Lung (tissue), 12 donors: ENCODE data around the gene SNTB2. TPM values are rescaled to one million over a fixed set of nuclear protein-coding genes. Genes with fewer than 3 reads are reported as not detected.

Source experiments
- ATAC-seq: fragments of 200-7000 bp; cut with Tn5 transposase; one replicate; pipeline ENCODE4 v1.9.1; 2020; ENCODE audit warnings: moderate number of reproducible peaks; ENCODE audit not compliant: insufficient read depth, low FRiP score
- DNase-seq, 3 donors: peaks; one replicate each; pipeline ENCODE4 v3.0.0-alpha.2; 2013 to 2017
- H3K27ac ChIP-seq, 2 donors: one replicate each; pipeline ENCODE4 v1.5.1; 2013; ENCODE audit warnings: mild to moderate bottlenecking in 2 of 2, moderate library complexity in 2 of 2, control low read depth in 1 of 2, inconsistent platforms in 1 of 2, low read depth in 1 of 2, low read length in 1 of 2
- H3K27me3 ChIP-seq, 3 donors: one replicate each; pipeline ENCODE4 v1.5.1; 2013; ENCODE audit warnings: low read length in 2 of 3; ENCODE audit not compliant: control insufficient read depth in 3 of 3, insufficient read depth in 3 of 3
- H3K36me3 ChIP-seq, 4 donors: one replicate each; pipeline ENCODE4 v1.5.1; 2013; ENCODE audit warnings: low read length in 4 of 4, mild to moderate bottlenecking in 1 of 4, moderate library complexity in 1 of 4; ENCODE audit not compliant: control insufficient read depth in 4 of 4, insufficient read depth in 4 of 4
- H3K4me1 ChIP-seq, 5 donors: one replicate each; pipeline ENCODE4 v1.5.1; 2013; ENCODE audit warnings: low read length in 5 of 5, mild to moderate bottlenecking in 2 of 5, moderate library complexity in 1 of 5; ENCODE audit not compliant: control insufficient read depth in 5 of 5, insufficient read depth in 5 of 5
- H3K4me3 ChIP-seq: one replicate; pipeline ENCODE4 v1.5.1; 2013; ENCODE audit warnings: mild to moderate bottlenecking, control low read depth, moderate library complexity
- H3K9ac ChIP-seq, 2 donors: one replicate each; pipeline ENCODE4 v1.5.1; 2013; ENCODE audit warnings: low read length in 2 of 2, control low read depth in 1 of 2; ENCODE audit not compliant: insufficient read depth in 1 of 2
- H3K9me3 ChIP-seq, 4 donors: one replicate each; pipeline ENCODE4 v1.5.1; 2013; ENCODE audit warnings: low read length in 3 of 4, mild to moderate bottlenecking in 1 of 4, moderate library complexity in 1 of 4; ENCODE audit not compliant: control insufficient read depth in 4 of 4, insufficient read depth in 3 of 4
- WGBS, 2 donors: extraction: QIAGEN DNeasy Blood & Tissue Kit; methylation state at CpG; one replicate each; pipeline ENCODE4 v1.1.7; 2013; 5-methylcytosine and 5-hydroxymethylcytosine counted together
- polyA plus RNA-seq, 2 donors: library from polyadenylated mRNA; stranded (reverse); fragments of 200-250 nt; gene quantifications; one replicate each; pipeline ENCODE4 v1.2.1, GENCODE V29; 2013
- total RNA-seq, 2 donors: library from RNA; depleted of rRNA in 1 of 2; stranded (reverse); fragments of >200 nt in 1 of 2; gene quantifications; one replicate each; pipeline ENCODE4 v1.2.1, GENCODE V29; 2014 to 2021
- TF ChIP-seq, protein P1 (sequence below): IDR thresholded peaks from 2 replicates; pipeline ENCODE4 v1.5.1; 2012; ENCODE audit warnings: mild to moderate bottlenecking; ENCODE audit errors: control extremely low read depth, extremely low read depth
- donor health status: control.
- donor health status: control.
- donor health status: Bipolar disorder and iron deficiency.
- donor health status: healthy.
- donor health status: DM: yes; HTN: yes; CAD: no.

The SNTB2 gene
- total and polyA plus RNA-seq, 4 donors, result 4.5 to 42.8 (median 19.1) TPM

DNA sequence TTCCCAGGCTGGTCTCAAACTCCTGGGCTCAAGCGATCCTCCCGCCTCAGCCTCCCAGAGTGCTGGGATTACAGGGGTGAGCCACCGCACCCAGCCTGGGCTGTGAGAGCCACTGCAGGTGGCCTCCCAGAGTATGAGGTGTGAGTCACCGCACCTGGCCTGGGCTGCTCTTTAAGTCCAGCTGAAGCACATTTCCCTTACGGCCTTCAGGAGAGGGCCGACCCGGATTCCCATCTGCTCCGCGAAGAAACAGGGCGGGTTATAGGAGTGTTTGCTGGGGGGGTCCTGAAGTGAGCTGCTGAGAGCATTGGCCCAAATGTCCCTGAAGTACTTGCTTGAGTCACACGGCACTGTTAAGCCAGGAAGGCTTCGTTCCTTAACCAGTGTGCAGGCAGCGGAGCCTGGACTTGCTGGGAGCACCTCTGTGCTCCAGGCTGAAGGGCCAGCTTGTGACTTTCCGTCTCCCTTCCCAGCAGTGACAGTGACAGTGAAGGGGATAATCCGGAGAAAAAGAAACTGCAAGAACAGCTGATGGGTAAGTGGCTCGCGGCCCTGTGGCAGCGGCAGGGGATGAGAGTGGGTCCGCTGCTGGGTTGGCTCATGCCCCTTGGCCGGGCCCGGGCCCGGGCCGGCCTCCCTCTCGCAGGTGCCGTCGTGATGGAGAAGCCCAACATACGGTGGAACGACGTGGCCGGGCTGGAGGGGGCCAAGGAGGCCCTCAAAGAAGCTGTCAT lies 131.4 kb downstream of the SNTB2 start:
- no peak overlapping the region for H3K27ac ChIP-seq
- H3K9ac ChIP-seq, result no peak overlapping the region
- no peak for DNase-seq
- H3K4me3 ChIP-seq, result no peak overlapping the region
- H3K36me3 ChIP-seq, result peaks cover 19 to 76% (median 51%) of the 10 kb centered on the region in 4 donors
- ATAC-seq, result no peak
- 93 to 96% methylated on average over 30 of the region's 30 CpGs for WGBS, 2 donors
- H3K9me3 ChIP-seq, result no peaks in the 10 kb centered on the region
- H3K27me3 ChIP-seq, result no peaks in the 10 kb centered on the region
- TF ChIP-seq, protein P1, sequence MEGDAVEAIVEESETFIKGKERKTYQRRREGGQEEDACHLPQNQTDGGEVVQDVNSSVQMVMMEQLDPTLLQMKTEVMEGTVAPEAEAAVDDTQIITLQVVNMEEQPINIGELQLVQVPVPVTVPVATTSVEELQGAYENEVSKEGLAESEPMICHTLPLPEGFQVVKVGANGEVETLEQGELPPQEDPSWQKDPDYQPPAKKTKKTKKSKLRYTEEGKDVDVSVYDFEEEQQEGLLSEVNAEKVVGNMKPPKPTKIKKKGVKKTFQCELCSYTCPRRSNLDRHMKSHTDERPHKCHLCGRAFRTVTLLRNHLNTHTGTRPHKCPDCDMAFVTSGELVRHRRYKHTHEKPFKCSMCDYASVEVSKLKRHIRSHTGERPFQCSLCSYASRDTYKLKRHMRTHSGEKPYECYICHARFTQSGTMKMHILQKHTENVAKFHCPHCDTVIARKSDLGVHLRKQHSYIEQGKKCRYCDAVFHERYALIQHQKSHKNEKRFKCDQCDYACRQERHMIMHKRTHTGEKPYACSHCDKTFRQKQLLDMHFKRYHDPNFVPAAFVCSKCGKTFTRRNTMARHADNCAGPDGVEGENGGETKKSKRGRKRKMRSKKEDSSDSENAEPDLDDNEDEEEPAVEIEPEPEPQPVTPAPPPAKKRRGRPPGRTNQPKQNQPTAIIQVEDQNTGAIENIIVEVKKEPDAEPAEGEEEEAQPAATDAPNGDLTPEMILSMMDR, result no peak
- peaks cover 0 to 1% (median 0%) of the 10 kb centered on the region in 5 donors for H3K4me1 ChIP-seq

DNA sequence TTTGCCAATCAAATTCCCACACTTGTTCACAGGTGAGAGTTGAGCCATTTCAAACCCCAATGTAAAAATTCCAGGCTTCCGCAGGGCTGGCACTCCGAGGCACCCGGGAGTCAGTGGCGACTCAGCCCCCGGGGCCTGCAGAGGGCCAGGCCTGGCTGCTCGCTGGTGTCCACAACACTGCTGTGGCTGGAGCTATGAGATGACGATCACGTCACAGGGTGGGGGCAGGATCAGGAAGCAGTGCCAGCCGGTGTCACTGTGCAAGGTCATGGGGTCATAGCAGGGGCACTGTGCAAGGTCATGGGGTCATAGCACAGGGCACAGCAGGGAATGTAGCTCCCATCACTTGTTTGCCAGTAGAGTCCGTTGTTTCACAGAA lies 131.9 kb downstream of the SNTB2 start:
- 88 to 91% methylated on average over 10 of the region's 10 CpGs for WGBS, 2 donors
- Histone ChIP-seq H3K4me1 (no peaks in the 10 kb centered on the region), H3K27me3 (no peaks in the 10 kb centered on the region), H3K4me3 (no peak overlapping the region), H3K27ac (no peak overlapping the region), H3K9me3 (no peaks in the 10 kb centered on the region), H3K36me3 (peaks cover 23 to 80% (median 51%) of the 10 kb centered on the region in 4 donors), H3K9ac (no peak overlapping the region)
- TF ChIP-seq, protein P1, result no peak
- no peak for DNase-seq
- ATAC-seq, result no peak

DNA sequence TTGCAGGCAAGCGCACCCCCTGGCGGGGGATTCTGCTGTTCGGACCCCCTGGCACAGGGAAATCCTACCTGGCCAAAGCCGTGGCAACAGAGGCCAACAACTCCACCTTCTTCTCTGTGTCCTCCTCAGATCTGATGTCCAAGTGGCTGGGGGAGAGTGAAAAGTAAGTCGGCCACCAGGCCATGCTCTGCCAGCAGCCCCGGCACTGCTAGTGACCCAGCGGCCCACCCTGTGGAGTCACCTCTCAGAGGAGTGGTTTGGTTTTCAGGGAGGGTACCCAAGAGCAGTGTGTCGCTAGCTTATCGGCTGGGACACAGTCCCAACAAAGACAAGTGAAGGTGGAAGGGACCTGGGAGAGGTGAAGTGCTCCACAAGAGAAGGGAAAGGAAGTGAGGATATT lies 132.4 kb downstream of the SNTB2 start:
- peaks cover 0 to 3% (median 0%) of the 10 kb centered on the region in 5 donors for H3K4me1 ChIP-seq
- no peaks in the 10 kb centered on the region for H3K27me3 ChIP-seq
- H3K27ac ChIP-seq, result no peak overlapping the region
- DNase-seq (no peak), ATAC-seq (no peak)
- H3K9ac ChIP-seq, result no peak overlapping the region
- H3K9me3 ChIP-seq, result no peaks in the 10 kb centered on the region
- 96 to 98% methylated on average over 9 of the region's 9 CpGs for WGBS, 2 donors
- peaks cover 25 to 83% (median 50%) of the 10 kb centered on the region in 4 donors for H3K36me3 ChIP-seq
- TF ChIP-seq, protein P1, result no peak
- no peak overlapping the region for H3K4me3 ChIP-seq
